B cell (primary cell): ENCODE data around the gene ESYT2. TPM values are rescaled to one million over a fixed set of nuclear protein-coding genes. Genes with fewer than 3 reads are reported as not detected.

Experiments
- ATAC-seq: fragments of 200-7000 bp; cut with Tn5 transposase; one replicate; pipeline ENCODE4 v1.10.0; 2021; ENCODE audit warnings: low read depth, mild to moderate bottlenecking, moderate number of reproducible peaks, moderate library complexity
- CTCF ChIA-PET: fragments of 350-600 bp; sonication (Branson Sonifier 250); formaldehyde crosslinking; loops from one replicate; lab custom pipeline; 2021; ENCODE audit warnings: antibody characterized with exemption, inconsistent platforms; lab: Charles Lee
- POLR2A ChIA-PET: fragments of 350-600 bp; sonication (Branson Sonifier 250); formaldehyde crosslinking; loops from one replicate; lab custom pipeline; 2021; ENCODE audit warnings: antibody characterized with exemption; lab: Charles Lee
- DNase-seq: peaks from one replicate; pipeline ENCODE4 v3.0.0; 2013
- H2AFZ ChIP-seq: 2 replicates; pipeline ENCODE4 v1.6.1; 2012; ENCODE audit warnings: mild to moderate bottlenecking, low read depth, low read length; ENCODE audit not compliant: insufficient read depth, poor library complexity, severe bottlenecking
- H3K27ac ChIP-seq, 2 donors: 1 replicate in 1 of 2; 2 replicates in 1 of 2; pipeline ENCODE4 v1.5.1; 2012 to 2013; ENCODE audit warnings: low read length in 2 of 2, mild to moderate bottlenecking in 2 of 2, moderate library complexity in 1 of 2
- H3K27me3 ChIP-seq, 4 experiments: fragments of 200-600 bp in 1 of 4; sonication (generic) in 1 of 4; replicated peaks in 1 of 4; 1 replicate in 2 of 4; 2 replicates in 2 of 4; pipeline versions ENCODE4 v1.6.1 to v1.7.0; 2013 to 2016; ENCODE audit warnings: low read length in 3 of 4, mild to moderate bottlenecking in 2 of 4, mixed read lengths in 1 of 4, moderate library complexity in 1 of 4; ENCODE audit not compliant: insufficient read depth in 4 of 4, control insufficient read depth in 3 of 4; ENCODE audit errors: control extremely low read depth in 1 of 4
- H3K36me3 ChIP-seq, 2 experiments: replicated peaks in 1 of 2; 1 replicate in 1 of 2; 2 replicates in 1 of 2; pipeline versions ENCODE4 v1.6.1 to v1.7.1; 2013; ENCODE audit warnings: low read length in 1 of 2; ENCODE audit not compliant: insufficient read depth in 2 of 2, control insufficient read depth in 1 of 2; ENCODE audit errors: control extremely low read depth in 1 of 2, extremely low read depth in 1 of 2
- H3K4me1 ChIP-seq, 2 donors: fragments of 200-600 bp in 1 of 2; sonication (generic) in 1 of 2; 1 replicate in 1 of 2; 2 replicates in 1 of 2; pipeline versions ENCODE4 v1.5.1 to v1.6.1; 2013 to 2017; ENCODE audit warnings: low read length in 2 of 2; ENCODE audit not compliant: control insufficient read depth in 2 of 2, insufficient read depth in 2 of 2
- H3K4me2 ChIP-seq: replicated peaks from 2 replicates; pipeline ENCODE3; 2012; ENCODE audit warnings: mild to moderate bottlenecking, low read depth, low read length; ENCODE audit not compliant: poor library complexity, severe bottlenecking
- H3K4me3 ChIP-seq, 5 experiments: fragments of 200-600 bp in 1 of 5; sonication (generic) in 1 of 5; 1 replicate in 3 of 5; 2 replicates in 2 of 5; pipeline versions ENCODE4 v1.5.1 to v1.7.0; 2011 to 2016; ENCODE audit warnings: low read length in 4 of 5, mild to moderate bottlenecking in 4 of 5, low read depth in 2 of 5, control low read depth in 1 of 5, moderate library complexity in 1 of 5; ENCODE audit not compliant: insufficient read depth in 1 of 5; ENCODE audit errors: control extremely low read depth in 1 of 5, extremely low read depth in 1 of 5
- H3K79me2 ChIP-seq: fragments of 200-600 bp; sonication (generic); one replicate; pipeline ENCODE4 v1.6.0; 2016; ENCODE audit warnings: low read length; ENCODE audit not compliant: control insufficient read depth, insufficient read depth
- H3K9ac ChIP-seq: fragments of 200-600 bp; sonication (generic); 2 replicates; pipeline ENCODE4 v1.6.1; 2017; ENCODE audit warnings: mild to moderate bottlenecking, low read length, moderate library complexity
- H3K9me3 ChIP-seq, 3 donors: one replicate each; pipeline versions ENCODE4 v1.6.1 to v1.7.1; 2013; ENCODE audit warnings: low read length in 2 of 3; ENCODE audit not compliant: control insufficient read depth in 2 of 3, insufficient read depth in 1 of 3; ENCODE audit errors: control extremely low read depth in 1 of 3
- H4K20me1 ChIP-seq: 2 replicates; pipeline ENCODE4 v1.6.0; 2012; ENCODE audit warnings: mild to moderate bottlenecking, low read length; ENCODE audit not compliant: insufficient read depth, control insufficient read depth, poor library complexity, severe bottlenecking
- H3K27ac Mint-ChIP-seq: one replicate; pipeline ENCODE4 v1.8.0; 2021; ENCODE audit warnings: mixed read lengths
- H3K27me3 Mint-ChIP-seq: one replicate; pipeline ENCODE4 v1.8.0; 2021; ENCODE audit warnings: mixed read lengths
- H3K4me1 Mint-ChIP-seq: one replicate; pipeline ENCODE4 v1.8.0; 2021; ENCODE audit warnings: mixed read lengths
- H3K4me3 Mint-ChIP-seq: one replicate; pipeline ENCODE4 v1.8.0; 2021; ENCODE audit warnings: mixed read lengths
- H3K9me3 Mint-ChIP-seq: one replicate; pipeline ENCODE4 v1.8.0; 2022; ENCODE audit warnings: mixed read lengths; ENCODE audit not compliant: insufficient read depth
- EZH2 ChIP-seq: IDR thresholded peaks from 2 replicates; pipeline ENCODE4 v1.6.1; 2012; ENCODE audit warnings: borderline replicate concordance, low read depth, mild to moderate bottlenecking, moderate library complexity, low read length; ENCODE audit not compliant: insufficient read depth, poor library complexity, severe bottlenecking
- WGBS: methylation state at CpG from one replicate; pipeline ENCODE4 v1.1.5; 2013; ENCODE audit warnings: missing lambda C conversion rate; ENCODE audit not compliant: insufficient coverage; 5-methylcytosine and 5-hydroxymethylcytosine counted together
- intact Hi-C: fragments of 100-400 bp; cut with micrococcal nuclease; formaldehyde crosslinking; loops from one replicate; pipeline ENCODE4 v1.10.0; 2022
- polyA plus RNA-seq: library from polyadenylated mRNA; depleted of rRNA; stranded (reverse); fragments of >200 nt; gene quantifications from 2 replicates; pipeline ENCODE4 v1.2.3, GENCODE V29; 2012
- total RNA-seq, 2 donors: library from RNA; stranded (reverse); fragments of 120-200 nt in 1 of 2; gene quantifications; 1 replicate in 1 of 2; 2 replicates in 1 of 2; pipeline versions ENCODE4 v1.2.3 to v1.2.4, GENCODE V29; 2013 to 2022
- TF ChIP-seq, protein P1 (sequence below): fragments of 200-600 bp; IDR thresholded peaks from one replicate; pipeline ENCODE4 v1.8.0; 2022; ENCODE audit warnings: antibody characterized with exemption, mild to moderate bottlenecking

Gene ESYT2
- total and polyA plus RNA-seq, 2 donors (not counting 1 experiment from before 2014, with no cell fraction given): 12.0 to 34.2 TPM

GRCh38 chr7:158843771-158844170 lies 14.5 kb upstream of the ESYT2 start:
- Histone ChIP-seq H3K9ac (no peak overlapping the region), H3K4me1 (no peaks in the 10 kb centered on the region), H3K27me3 (no peaks in the 10 kb centered on the region), H3K27ac (no peak overlapping the region), H2AFZ (no peak overlapping the region), H4K20me1 (no peaks in the 10 kb centered on the region), H3K9me3 (no peaks in the 10 kb centered on the region), H3K79me2 (no peaks in the 10 kb centered on the region), H3K36me3 (no peaks in the 10 kb centered on the region), H3K4me3 (no peak overlapping the region), H3K4me2 (no peak overlapping the region)
- Mint-ChIP-seq H3K9me3 (no peaks in the 10 kb centered on the region), H3K4me1 (no peaks in the 10 kb centered on the region), H3K27ac (no peak overlapping the region), H3K27me3 (peaks cover 5% of the 10 kb centered on the region), H3K4me3 (no peak overlapping the region)
- intact Hi-C loops: no loop called here
- TF ChIP-seq EZH2: no peak
- TF ChIP-seq, protein P1, sequence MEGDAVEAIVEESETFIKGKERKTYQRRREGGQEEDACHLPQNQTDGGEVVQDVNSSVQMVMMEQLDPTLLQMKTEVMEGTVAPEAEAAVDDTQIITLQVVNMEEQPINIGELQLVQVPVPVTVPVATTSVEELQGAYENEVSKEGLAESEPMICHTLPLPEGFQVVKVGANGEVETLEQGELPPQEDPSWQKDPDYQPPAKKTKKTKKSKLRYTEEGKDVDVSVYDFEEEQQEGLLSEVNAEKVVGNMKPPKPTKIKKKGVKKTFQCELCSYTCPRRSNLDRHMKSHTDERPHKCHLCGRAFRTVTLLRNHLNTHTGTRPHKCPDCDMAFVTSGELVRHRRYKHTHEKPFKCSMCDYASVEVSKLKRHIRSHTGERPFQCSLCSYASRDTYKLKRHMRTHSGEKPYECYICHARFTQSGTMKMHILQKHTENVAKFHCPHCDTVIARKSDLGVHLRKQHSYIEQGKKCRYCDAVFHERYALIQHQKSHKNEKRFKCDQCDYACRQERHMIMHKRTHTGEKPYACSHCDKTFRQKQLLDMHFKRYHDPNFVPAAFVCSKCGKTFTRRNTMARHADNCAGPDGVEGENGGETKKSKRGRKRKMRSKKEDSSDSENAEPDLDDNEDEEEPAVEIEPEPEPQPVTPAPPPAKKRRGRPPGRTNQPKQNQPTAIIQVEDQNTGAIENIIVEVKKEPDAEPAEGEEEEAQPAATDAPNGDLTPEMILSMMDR: no peak
- ChIA-PET CTCF (no interaction called here), POLR2A (no interaction called here)
- 71% methylated on average over 1 of the region's 4 CpGs for WGBS
- ATAC-seq (no peak), DNase-seq (no peak)

DNA sequence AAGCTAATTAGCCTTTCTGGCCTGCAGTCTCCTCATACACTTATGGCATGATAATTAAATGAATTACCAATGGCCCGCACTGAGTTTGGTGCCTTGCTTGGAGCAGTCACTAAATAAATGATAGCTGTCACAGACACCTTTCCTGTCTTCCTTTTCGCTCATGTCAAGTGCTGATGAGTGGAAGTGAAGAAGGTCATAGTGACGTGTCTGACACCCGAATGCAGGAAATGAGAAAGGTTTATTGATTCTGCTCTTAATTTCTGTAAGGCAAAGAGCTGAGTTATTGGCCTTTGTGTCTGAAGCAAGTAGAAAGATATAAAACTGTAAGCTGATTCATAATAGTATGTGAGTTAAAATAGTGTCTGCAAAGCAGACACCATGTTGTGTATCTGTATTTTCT lies 13.2 kb upstream of the ESYT2 start:
- Histone ChIP-seq H3K4me1 (no peaks in the 10 kb centered on the region), H3K79me2 (no peaks in the 10 kb centered on the region), H3K36me3 (no peaks in the 10 kb centered on the region), H4K20me1 (no peaks in the 10 kb centered on the region), H3K9me3 (peaks cover 0 to 2% (median 0%) of the 10 kb centered on the region in 3 donors), H3K9ac (no peak overlapping the region), H3K27ac (no peak overlapping the region), H3K27me3 (no peaks in the 10 kb centered on the region), H3K4me2 (no peak overlapping the region), H2AFZ (no peak overlapping the region), H3K4me3 (no peak overlapping the region)
- 88% methylated on average over 2 of the region's 4 CpGs for WGBS
- no peak for TF ChIP-seq EZH2
- TF ChIP-seq, protein P1: no peak
- CTCF ChIA-PET: interaction anchor here (0.9 kb wide), 1 partner anchor 21 kb away, joined by 4 read pairs; no protein-coding TSS in a partner anchor
- no peak overlapping the region for H3K4me3 Mint-ChIP-seq
- ATAC-seq (no peak), DNase-seq (no peak)
- no peaks in the 10 kb centered on the region for H3K9me3 Mint-ChIP-seq
- no peak overlapping the region for H3K27ac Mint-ChIP-seq
- H3K27me3 Mint-ChIP-seq: peaks cover 5% of the 10 kb centered on the region
- intact Hi-C loops: no loop called here
- H3K4me1 Mint-ChIP-seq: peaks cover 2% of the 10 kb centered on the region
- POLR2A ChIA-PET: no interaction called here
